GM21528 (cell line): ENCODE measurements around the gene MPZL1.

Source experiments
- ATAC-seq: cut with Tn5 transposase; IDR thresholded peaks from one replicate; pipeline ENCODE4 v1.9.1; 2021; ENCODE audit warnings: mild to moderate bottlenecking, moderate library complexity; ENCODE audit not compliant: unreplicated experiment, low FRiP score

The MPZL1 gene

DNA sequence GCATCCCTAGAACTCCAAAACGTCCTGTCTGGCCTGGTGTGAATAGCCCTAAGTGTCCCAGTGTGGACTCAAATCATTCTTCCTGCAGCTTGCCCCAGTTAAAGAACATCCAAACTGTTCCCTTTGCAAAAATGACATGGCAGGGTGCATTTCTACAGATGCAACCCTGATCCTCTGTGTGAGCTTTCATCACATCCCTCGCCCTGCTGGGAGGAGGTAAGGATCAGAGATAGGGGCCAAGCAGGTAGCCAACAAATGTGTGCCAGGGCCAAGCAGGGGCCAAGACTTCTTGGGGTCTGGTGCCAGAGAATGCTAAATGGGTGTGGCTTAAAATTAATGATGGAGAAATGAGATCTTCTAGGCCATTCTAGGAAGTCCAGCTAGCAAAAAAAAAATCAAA lies 27.1 kb upstream of the MPZL1 start:
- no peak for ATAC-seq

- no peak for ATAC-seq
These were observed 26.6 kb upstream of the MPZL1 start for GRCh38 chr1:167695147-167695546.

GRCh38 chr1:167695756-167696561 lies 25.8 kb upstream of the MPZL1 start:
- ATAC-seq = no peak

DNA sequence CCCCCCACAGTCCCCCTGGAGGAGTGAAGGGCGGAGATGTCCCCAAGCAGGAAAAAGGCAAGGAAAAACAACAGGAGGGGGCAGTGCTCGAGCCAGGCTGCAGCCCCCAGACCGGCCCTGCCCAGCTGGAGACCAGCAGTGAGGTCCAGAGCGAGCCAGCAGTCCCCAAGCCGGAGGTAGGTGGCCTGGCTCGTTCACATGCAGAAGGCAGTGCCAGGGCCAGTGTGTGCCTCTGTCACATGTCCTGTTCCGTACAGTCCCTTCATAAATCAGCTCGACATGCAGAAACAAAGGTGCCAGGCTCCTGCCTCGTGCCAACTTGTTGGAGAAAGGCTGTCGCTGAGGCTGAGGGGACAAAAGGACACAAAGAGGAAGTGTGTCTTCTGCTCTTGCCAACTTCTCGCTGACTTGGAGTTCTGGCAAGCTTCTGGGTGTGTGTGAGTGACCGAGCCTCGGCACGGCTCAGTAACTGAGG lies 24.1 kb upstream of the MPZL1 start:
- no peak for ATAC-seq

- no peak for ATAC-seq
These were observed 23.5 kb upstream of the MPZL1 start for GRCh38 chr1:167698313-167698712.

DNA sequence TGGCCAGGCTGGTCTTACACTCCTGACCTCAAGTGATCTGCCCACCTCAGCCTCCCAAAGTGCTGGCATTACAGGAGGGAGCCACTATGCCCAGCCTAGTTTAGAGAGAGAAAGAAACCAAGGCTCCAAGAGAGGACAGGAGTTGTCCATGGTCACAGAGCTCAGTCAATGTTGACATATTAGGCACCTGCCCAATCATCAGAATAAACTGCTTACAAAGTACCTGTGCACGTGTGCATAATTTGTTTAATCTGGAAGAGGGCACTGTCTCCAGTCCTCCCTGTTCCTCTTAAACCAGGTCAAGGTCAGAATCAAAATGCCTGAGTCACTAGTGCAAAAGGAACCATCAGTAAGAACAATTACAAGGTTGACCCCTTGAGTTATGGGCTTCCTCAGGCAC lies 20.3 kb upstream of the MPZL1 start:
- no peak for ATAC-seq

GRCh38 chr1:167703557-167703956 lies 18.2 kb upstream of the MPZL1 start:
- ATAC-seq = no peak

DNA sequence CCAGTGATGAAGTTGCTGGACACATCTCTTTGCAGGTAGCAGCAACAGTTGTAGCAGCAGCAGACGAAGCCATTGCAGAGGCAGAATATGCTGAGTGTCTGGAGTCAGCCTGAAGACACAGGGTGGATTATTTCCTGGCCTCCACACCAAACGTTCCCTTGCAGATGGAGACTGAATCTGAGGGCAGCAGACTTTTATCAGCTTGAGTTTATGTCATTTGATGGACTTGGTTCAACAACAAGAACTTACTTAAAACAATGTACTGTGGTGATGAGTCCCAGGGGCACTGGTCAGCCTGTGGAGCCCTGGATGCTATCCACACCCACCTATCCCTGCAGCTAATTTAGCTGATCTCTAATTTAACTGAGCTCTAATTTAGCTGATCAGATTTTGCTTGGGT lies 17.1 kb upstream of the MPZL1 start:
- ATAC-seq = no peak

DNA sequence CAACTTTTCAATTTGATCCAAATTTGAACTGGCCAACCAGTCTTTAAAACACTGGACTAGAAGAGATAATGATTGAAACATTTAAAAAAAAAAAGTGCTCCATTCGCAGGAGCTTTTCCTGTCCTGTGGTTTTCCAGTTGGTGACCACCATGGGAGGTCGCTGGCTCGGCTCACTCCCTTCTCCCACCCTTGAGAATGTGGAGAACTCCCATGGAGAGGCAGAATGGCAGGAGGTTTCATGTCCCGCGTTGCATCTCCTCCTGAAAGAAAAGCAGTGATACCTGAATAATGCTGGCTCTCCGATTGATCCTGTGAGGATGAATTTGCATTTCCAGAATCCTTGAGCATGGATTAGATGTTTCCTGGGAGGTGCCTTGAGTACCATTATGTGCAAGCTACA lies 16.5 kb upstream of the MPZL1 start:
- ATAC-seq = no peak

GRCh38 chr1:167706363-167706762 lies 15.4 kb upstream of the MPZL1 start:
- ATAC-seq = no peak

DNA sequence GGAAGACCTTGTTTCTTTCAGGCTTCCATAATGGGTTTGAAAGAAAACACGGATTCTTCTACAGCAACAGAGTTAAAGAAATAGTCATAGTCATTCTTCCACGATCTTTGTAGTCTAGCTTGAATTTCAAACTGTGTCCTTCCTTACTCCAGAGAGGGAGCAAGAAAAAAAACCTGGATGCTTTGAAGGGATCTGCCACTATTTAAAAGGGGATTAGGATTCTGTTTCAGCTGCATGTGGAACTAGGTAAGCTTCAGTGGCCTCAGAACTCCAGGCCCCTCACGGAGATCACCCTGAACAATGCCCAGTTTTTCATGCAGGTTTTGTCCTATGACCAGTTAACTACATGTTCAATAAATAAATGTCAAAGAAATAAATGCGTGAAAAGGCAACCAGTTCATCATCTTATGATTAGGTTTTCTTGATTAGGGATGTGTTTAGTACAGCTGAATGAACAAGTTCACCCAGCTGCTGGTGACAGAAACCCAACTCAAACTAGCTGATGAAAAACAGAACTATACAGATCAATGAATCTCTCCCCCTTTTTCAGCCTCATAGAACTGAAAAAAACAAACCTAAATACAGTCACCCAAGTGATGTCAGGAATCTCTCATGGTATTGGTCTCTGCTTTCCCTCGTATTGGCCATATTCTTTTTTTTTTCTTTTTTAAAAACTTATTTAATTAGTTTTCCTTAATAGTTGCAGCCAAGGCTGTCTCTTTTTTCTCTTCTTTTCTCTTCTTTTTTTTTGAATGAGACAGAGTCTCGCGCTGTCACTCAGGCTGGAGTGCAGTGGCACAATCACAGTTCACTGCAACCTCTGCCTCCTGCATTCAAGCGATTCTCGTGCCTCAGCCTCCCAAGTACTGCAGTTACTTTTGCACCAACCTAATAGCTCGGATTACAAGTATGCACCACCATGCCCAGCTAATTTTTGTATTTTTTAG lies 14.6 kb upstream of the MPZL1 start:
- ATAC-seq = no peak

- no peak for ATAC-seq
These were observed 13.8 kb upstream of the MPZL1 start for GRCh38 chr1:167707942-167708341.

DNA sequence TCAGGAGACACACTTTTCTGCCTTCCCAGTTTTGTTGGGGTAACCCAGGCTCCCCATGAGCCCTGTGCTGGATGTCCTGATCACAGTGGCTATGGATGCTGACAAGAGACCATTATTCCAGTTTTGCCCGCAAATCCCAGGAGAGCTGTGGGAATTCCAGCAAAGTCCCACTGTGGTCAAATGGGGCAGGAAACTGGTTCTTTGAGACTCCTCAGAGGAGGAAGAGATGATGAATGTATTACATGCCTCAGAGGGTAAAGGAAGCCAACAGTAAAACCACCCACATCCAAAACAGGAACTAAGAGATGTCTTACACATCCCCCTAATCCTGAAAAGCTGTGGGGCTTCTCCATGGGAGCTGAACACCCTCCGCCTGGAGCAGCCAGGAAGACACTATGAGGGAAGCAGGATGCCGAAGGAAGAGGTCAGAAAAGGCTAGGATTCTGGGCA lies 12.8 kb upstream of the MPZL1 start:
- no peak for ATAC-seq

- ATAC-seq = no peak
These were observed 10.9 kb upstream of the MPZL1 start for GRCh38 chr1:167710836-167711235.

GRCh38 chr1:167711797-167712196 lies 10.0 kb upstream of the MPZL1 start:
- no peak for ATAC-seq

- no peak for ATAC-seq
These were observed 8.3 kb upstream of the MPZL1 start for GRCh38 chr1:167713330-167714081.

- peak; percentile 49 for ATAC-seq
These were observed 7.7 kb upstream of the MPZL1 start for GRCh38 chr1:167714098-167714438.

DNA sequence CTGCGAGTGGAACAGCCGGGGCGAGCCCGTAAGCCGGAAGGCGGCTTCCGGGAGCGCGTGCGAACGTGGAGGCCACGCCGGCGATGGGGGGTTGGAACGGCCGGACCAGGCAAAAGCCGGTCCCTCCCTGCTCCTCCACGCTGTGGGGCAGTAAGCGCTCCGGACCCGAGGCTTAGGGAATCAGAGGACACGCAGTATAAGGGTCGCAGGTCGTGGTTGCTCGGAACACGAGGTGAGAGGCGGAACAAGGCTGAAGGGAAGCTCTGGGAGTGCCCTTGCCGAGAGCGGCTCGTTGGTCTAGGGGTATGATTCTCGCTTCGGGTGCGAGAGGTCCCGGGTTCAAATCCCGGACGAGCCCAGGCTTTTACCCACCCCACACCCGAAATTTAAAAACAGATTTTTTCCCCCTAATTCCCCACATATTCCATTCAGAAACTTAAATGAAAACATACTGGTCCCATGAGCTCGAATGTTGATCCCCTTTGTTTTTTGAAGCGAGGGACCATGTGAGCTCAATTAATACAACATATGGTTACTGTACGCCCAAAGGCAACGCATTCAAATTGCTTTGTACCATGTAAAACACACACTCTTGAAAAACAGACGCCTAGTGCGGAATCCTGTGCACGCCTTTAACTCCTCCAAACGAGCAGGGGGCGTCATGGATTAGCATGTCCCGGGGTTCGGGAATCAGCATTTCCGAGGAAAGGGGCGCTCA lies 7.2 kb upstream of the MPZL1 start:
- ATAC-seq = peak; percentile 58

DNA sequence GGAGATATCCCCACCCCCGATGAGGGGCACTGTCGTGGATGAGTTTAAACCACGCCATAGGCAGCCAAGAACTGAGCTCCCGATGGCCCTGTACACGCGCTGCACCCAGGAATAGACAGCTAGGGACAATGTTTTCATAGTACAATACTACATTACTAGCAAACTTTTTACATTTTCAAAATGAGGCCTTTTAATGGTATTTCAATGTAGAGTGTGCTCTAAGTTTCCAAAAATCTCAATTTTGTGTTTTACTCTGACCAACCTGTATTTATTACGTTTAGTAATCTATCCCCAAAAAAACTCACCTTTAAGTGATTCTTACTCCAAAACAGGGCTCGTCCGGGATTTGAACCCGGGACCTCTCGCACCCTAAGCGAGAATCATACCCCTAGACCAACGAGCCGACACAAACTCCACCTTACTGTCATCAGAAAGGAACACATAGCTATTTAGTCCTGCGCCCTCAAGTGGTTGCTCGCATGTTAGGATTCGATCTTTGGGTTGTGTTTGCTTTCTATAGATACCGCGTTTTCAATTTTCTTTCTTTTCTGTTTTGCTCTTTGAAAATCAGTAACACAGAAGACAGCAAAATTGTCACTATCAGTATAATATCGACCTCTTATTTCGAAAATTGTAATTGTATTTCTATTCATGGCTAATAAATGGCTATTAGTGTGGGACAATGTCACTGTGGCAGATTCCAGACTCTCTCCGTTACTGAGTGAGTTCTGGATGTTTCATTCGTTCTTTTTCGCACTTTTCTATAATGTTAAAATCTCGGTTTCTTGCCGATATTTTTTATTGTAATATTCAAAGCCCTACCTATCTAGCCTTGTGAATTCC lies 6.4 kb upstream of the MPZL1 start:
- ATAC-seq = peak; percentile 38

- no peak for ATAC-seq
These were observed 5.8 kb upstream of the MPZL1 start for GRCh38 chr1:167716000-167716271.
